NCI-H1092 treated with DMSO at 0.1 percent for 48 hours (cell line): ENCODE measurements around the gene VSX2.
A peak's percentile ranks its signal among the peaks of the same experiment; 100 is the strongest.

Experiments
- DNase-seq: peaks from one replicate; lab custom pipeline; 2025; lab: John Stamatoyannopoulos, UW

Gene VSX2

DNA sequence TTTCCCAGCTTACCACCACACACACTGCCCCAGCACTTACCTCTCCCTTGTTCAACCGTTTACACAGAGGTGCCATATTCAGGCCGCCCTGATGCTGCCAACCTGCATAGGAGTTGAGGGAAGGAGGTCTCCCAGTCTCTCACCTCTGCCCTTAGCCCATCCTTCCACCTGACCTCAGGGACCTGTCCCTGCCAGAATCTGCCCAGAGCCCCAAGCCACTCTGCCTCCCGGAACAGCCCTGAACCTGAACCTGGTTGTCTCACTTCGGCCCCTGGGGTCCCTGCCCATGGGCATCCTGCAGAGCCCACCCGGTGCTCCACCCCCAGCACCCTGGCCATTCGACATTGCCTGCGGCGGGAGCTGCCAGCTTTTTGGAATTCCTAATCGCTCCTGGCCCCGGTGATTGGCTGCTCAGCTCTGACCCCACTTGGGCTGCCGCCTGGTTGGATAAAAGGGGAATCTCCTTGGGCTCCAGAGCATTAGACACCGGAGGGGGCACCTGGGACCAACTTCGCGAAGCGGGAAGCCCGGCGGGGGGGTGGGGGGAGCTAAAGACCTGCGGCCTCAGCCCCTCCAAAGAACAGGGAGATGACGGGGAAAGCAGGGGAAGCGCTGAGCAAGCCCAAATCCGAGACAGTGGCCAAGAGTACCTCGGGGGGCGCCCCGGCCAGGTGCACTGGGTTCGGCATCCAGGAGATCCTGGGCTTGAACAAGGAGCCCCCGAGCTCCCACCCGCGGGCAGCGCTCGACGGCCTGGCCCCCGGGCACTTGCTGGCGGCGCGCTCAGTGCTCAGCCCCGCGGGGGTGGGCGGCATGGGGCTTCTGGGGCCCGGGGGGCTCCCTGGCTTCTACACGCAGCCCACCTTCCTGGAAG lies at the start of gene VSX2:
VSX2 (plus strand) TSS at position 476 of the 874 bp plus-strand sequence; CDS start at position 589, 113 bp downstream.
- no peak for DNase-seq

DNA sequence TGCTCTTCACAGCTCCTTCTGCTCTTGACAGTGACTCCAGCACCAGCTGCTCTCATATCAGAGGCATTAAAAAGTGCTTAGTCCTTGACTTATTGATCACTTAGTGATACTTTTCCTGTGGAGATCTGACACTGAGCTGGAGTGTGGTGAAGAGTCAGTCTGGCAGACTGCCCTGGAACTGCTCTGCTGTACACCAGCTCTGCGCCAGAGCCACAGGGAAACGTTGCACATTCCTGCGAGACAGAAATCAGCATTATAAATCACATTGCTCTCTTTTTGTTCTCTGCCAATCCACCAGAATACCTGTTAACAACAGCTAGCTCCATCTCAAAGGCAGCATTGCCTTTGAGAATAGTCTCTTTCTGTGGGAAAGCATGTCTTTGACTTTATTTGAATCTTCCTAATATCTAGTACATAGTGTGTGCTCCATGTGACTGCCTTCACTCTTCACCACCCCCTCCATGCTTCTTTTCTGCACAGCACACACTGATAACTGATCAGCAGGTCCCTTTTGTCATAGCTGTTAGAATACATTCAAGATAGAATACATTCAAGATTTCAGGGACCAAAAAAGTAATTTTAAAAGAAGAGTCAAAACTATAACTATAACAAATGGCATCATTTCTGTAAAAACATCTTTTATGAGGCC lies 48.2 kb upstream of the VSX2 start:
- DNase-seq, result peak; percentile 25

DNA sequence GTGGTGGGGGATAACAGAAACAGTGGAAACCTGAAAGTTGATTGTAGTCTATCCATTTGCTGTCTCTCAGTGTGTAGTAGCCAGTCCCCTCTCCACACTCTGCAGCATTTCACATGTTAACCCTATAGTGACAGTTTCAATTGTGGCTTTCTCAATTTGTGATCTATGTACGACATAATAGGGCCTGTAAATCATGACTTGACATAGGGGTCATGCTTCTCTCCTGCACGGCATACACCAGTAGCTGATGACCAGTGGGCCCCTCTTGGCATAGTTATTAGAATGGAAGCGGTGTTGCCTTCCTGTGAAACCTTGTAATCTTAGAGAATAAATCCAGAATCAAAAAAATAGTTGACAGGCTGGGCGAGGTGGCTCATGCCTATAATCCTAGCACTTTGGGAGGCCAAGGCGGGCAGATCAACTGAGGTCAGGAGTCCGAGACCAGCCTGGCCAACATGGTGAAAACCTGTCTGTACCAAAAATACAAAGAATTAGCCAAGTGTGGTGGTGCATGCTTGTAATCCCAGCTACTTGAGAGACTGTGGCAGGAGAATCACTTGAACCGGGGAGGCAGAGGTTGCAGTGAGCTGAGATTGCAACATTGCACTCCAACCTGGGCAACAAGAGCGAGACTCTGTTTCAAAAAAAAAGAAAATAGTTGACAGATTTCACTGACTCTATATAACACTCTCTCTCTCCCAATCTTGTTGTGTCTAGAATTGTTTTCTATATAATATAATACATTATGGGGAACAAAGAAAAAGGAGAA lies 44.6 kb upstream of the VSX2 start:
- DNase-seq, result no peak

DNA sequence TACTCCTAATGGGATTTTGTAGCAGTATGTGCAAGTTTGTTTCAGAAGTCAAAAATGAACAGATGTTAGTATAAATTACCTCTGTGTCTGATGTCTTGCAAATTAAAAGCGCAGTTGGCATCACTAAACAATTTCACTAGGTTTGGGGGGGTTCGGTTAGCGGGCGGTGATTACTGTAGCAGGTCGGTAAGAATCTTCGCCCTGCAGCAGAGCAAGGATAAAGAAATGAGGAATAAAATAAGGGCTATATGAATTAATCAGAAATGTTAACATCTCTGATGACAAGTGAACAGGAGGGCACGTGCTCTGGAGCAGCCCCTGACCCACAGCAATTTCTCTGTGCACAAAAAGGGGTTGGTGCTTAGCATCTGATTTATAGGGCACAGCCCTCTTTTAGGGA lies 43.6 kb upstream of the VSX2 start:
- DNase-seq, result no peak

DNA sequence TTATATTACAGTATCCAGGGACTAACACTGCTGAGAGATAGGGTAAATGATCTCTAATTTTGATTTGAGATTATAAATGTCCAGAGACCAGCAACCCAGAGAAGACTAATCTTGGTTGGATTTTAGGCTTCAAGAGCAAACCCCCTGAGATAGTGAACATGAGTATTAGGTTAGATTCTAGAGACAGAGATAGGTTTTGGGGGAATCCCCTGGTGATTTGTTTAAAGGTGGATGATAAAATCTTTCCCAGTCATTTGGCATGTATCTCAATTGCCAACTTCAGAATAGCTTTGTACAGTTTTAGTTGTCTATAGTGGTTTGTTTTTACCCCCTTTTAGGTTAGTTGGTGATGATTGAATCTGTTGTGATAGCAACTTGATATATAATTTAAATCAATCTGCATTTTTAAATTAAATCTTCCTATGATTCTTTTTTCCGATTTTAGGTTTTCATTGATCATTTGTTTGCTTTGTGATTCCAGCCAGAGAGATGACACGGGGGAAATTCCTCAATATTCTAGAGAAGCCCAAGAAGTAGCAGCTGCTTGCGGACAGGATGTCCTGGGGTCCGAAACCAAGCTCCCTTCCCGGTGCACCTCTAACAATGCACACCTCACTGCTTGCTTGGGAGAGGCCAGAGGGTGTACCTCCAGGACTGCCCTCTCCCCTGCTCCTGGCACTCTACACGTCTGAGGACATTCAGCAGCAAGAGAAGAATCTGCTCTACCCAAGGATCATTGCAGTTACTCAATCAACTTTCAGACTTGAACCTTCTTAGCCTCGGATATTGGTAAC lies 40.6 kb upstream of the VSX2 start:
- DNase-seq, result no peak

DNA sequence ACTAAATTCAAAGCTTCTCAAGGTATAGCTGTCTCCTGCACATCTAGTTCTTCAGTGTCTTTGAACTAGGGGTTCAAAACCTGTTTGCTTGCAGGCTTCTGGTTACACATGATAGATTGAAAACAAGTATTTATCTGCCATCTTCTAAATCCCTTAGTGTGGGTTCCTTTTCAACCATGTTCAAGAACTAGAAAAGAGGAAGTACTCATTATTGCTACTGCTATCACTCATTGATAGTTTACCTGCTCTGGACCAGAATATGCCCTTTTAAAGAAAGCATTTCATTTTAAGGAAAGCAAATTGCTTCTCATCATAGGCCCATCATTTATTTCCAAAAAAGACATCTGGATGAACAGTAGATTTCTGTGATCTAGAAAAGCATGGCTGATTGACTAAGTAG lies 37.1 kb upstream of the VSX2 start:
- DNase-seq, result no peak

DNA sequence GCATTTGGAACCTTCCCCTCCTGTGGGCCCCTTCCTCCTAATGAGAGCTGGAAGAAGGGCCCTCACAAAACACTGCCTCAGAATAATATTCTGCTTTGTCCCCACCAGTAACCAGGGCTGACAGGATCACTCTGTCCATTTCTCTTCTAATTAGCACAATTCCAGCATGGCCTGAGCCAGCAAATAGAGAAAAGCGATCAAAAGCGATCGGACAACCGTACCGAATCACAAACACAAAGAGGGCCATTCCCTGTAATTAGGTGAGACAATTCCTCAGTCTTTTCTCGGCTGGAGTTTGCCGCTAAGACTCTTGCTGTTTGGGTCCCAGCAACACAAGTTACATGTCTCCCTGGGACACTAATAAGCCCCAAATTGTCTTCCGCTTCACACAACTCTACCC lies 35.6 kb upstream of the VSX2 start:
- DNase-seq, result no peak

DNA sequence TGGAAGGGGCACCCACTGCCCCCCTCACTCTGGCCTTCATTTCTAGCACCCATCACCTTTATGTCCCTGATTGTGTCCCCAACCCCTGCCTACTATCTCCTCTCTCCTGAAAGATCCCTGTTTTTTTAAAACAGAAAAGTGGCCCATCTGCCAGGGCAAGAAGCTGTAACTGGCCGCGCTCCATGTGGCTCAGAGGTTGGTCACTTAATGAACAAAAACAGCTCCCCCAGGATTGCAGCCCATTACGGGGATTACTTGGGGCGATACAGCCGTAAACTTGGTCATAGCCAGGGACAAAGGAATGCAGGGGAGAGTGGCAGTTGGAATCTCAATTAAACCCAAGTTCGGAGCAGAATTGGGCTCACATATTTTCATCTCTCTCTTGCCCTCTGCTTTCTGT lies 34.8 kb upstream of the VSX2 start:
- DNase-seq, result no peak

DNA sequence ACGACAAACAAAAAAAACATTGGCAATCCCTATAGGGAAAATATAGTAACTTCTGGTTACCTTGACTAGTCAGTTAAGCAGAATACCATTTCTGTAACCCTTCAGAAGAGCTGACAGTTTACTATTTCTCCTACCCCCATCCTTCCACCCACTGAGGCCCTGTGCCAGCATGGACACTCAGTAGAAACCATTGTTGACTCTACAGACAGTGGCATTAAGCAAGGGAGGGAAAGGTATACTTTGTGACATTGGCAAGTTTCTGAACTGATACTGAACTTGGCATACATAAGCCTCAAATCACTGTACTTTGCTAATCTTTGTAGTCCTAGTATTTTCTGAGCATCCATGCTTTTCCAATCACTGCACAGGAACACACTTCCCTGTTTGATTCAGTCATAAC lies 33.4 kb upstream of the VSX2 start:
- no peak for DNase-seq

DNA sequence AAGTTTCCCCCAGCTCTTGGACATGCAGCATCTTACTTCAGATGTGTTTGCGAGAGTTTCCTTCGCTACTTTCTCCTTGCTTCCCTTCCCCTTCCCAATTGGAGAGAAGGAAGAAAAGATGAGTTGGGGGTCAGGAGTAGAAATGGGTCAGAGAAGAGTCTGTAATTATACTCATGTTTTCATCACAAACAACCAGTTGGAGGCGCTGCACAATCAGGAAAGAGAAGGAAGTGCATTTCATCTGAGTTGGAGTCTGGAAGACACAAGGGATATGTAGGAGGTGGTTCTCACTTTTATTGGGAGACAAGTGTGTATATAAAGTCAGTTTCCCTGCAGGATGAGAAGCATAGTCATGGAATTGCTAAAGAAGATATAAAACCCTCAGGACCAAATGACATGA lies 31.3 kb upstream of the VSX2 start:
- no peak for DNase-seq

DNA sequence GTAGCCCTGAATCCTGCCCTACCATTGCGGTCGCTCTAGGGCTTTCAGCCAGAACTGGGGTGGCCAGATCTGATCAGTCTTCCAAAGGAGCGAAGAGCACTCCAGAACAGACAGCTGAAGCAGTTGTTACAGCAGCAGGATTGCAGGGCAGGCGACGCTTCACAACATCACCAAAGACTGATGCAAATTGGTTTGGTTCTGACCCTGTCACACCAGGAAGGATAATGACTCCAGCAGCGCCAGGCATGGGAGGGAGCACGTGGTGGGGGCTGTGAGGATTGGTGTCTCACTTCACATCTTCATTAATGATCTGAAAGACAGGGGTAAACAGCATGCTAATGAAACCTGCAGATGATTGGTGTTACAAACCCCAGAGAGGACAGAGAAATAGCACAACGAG lies 30.6 kb upstream of the VSX2 start:
- no peak for DNase-seq

DNA sequence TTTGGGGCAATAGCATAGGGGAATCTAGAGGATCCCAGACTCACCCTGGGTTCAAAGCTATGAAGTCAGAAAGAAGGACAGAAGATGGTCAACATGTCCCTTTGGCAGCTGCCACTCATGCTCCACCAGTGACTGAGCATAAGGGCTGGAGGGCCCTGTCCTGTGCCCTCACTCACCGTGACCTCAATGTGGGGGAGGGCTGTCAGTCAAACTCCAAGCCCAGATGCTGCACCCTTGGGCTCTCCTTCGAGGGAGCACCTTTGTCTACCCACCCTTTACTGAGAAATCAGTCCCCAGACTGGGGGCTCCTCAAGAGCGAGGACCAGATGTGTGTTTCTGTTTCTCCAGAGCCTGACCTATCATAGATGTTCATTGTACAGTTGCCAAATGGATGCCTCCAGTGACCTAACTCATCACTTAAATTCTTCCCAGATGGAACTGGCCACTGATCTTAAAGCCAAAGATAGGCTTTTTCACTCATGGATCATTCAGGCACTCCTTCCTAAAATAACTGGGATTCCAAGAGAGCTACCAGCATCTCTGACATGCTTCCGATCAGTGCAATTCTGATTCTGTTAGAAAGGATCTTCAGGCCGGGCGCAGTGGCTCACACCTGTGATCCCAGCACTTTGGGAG lies 27.2 kb upstream of the VSX2 start:
- DNase-seq, result no peak

DNA sequence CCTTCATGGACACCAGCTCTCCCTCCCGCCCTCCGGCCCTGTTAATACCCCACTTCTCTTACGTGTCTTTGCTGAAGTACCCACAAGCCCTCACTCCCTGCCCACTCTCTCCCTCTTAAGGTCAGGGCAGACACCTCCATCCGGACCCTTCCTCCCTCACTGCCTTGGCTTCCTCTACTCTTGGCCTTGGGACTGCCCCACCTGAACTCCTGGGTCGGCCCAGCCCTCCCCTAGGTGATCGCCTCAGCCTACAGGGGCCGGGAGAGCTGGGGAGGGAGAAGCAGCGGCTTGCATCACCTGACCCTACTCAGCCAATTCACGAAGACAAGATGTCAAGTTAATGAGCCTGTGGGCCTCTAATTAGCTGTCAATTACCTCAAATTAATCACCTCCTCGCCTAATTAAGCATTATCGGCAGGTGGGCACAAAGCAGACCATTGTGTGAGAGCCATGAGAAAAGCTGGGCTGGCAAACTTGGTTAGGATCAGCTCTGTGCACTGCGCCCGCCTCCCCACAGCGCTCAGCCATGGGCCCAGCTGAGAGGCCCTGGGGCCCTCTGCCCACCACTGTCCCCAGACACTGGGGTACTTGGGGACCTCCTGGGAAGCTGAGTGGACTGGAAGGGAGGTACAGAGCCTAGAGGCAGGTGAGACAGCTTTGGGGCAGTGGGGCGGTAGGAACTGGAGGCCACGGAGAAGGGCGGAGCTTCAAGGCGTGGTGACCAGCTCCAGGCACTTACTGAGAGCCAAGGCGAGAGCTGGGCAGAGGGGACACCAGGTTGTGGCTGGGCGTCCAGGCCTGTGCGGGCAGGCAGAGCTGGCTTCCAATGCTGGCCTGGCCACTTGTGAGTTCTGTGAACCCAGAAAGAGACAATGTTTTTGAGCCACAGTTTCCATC lies 25.1 kb upstream of the VSX2 start:
- no peak for DNase-seq

DNA sequence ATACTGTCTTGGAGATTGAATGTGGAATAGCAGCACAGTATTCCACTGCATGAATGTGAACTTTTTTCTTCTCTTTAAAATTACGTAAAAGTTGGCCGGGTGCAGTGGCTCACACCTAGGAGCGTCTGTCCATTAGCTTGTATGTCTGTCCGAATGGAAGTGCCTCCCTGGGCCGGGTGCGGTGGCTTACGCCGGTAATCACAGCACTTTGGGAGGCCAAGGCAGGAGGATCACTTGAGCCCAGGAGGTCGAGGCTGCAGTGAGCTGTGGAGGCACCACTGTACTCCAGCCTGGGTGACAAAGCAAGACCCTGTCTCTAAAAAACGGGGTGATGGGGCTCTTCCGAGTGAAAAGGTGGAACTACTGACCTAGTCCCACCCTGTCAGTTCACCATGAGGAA lies 22.6 kb upstream of the VSX2 start:
- no peak for DNase-seq

DNA sequence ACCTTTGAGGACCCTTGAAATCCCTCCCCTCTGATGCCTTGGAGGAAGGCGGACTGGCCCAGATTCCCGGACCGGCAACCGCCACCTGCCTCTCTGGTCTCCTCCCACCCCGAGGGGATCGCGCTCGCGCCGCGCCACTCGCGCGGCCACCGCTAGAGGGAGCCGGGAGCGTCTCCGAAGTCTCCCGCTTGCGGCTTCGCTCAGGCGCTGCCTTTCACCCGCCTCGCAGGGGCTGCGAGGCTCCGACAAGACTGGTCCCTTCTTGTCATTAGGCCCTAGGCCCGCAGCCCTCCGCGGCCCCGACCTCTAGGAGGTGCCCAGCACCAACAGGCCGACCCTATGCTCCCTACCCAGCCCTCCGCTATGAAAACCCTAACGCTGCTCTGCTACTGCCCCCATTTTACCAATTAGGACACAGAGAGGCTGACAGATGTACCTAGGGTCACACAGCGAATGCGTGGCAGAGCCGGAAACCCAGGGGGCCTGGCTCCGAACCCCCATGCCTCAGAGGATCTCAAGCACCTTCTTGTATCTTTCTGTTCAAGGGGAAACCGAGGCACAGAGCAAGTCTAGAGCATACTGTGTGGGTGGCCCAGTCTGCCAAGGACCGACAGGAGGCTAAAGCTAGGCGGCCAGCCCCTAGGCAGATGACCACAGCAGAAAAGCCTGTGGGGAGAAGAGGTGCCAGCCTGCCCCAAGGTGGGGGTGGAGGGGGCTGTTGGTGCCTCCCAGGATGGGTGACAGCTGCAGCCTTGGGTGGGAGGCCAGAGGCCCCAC lies 21.4 kb upstream of the VSX2 start:
- DNase-seq, result peak; percentile 49

DNA sequence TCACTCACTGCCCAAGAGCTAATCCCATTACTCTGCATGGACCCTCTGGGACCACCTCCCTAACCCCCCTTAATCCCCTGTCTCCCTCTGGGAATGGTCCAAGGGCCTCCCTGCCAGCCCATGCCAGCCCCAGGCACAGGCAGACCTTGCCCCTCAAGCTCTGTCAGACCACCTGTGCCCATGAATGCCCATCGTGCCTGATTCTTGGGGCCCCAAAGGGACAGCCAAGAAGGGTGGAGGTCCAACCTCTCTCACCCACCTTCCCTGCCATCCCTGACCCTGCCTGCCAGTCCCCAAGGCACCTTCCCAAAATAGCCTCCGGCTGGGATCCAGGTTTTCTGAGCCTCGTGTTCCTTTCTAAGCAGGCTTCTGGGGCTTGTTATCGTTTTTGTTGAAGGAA lies 20.8 kb upstream of the VSX2 start:
- DNase-seq, result no peak

DNA sequence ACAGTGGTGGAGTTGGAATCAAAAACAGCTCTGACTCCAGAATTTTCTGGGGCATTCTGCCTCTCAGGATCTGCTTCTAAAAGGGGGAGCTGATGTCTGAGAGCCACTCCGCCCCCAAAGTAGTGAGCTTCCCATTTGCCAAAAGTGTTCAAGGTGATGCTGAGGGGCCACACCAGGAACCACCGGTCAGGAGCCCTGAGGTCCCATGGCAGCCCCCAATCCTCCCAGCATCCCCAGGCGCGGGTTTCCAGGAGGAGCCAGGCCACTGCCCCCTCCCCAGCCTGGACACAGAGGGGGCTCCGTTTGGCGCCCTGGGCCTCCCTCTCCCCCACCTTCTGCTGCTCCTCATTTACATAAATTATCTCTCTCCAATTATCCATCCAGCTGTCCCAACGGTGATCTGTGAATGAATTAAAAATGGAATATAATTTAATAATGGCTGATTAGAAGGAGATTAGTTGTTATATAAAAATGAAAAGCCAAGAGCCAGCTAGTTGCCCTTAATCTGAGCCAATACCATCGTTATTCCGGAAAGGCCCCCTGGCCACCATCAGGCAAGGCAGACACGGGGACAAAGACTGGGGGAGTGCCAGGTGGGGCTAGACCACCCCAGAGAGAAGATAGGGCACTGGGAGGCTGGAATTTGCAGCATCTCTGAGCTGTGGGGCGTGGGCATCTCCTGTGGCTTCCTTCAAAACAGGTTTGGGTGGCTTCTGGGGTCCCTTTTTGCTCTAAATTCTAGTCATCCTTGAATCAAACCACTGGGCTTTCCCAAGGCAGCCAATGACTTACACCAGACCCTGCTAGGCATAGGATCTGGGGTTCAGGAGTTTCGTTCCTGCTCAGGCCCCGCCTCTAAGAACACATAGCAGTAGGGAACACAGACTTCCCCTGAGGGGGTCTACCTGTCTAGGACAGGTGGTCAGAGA lies 19.7 kb upstream of the VSX2 start:
- no peak for DNase-seq

DNA sequence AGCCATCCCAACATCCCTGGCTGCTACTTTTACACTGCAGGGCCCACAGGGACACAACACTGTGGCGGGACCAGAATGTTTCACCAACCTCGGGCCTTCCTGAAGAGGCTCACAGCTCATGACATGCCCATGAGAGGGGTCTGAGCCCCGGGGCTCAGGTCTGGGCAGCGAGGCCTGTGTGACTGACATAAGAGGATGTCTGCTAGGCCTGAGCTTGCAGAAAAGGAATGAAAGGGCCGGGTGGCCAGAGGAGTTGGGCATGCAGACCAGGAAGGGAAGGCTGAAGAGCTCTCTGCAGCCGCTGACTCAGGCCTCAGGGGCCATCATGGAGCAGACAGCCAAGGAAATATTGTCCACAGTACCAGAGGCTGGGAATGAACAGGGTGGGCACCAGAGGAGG lies 18.3 kb upstream of the VSX2 start:
- no peak for DNase-seq

DNA sequence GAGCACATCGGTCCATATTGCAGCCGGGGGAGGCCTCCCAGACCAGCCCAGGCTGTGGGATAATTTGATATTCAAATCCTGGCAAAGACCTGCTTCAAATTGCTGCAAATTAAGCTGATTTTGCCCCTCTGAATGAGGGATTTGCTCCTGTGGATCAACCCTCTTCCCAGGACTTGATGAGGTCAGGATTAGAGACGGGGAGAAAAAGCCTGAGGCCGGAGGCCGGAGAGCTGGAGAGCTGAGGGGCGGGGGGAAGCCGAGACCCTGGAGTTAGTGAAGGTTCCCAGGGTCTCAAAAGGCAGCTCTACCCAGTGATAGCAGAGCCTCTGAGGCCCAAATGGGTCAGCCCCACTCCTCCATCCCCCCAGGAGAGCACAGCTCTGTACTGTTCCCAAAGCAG lies 17.5 kb upstream of the VSX2 start:
- no peak for DNase-seq
